Measurements from ENCODE around the gene SLC2A5. TPM values are rescaled to one million over a fixed set of nuclear protein-coding genes. Genes with fewer than 3 reads are reported as not detected.

The SLC2A5 gene
- total and polyA plus RNA-seq, 2 of the 4 experiments (the other 2 are of a cell fraction) = 0.03 to 0.18 TPM

- no peak overlapping the region for H2BK20ac ChIP-seq (ENCODE audit: low read depth, low read length)
- no peak overlapping the region for H3K56ac ChIP-seq (ENCODE audit: extremely low read depth, insufficient read depth, low read length)
- H3K27ac ChIP-seq (ENCODE audit: insufficient read depth, low read length) = no peak overlapping the region
- no peak overlapping the region for H3K18ac ChIP-seq (ENCODE audit: low read depth, low read length)
- no peaks in the 10 kb centered on the region for H3K36me3 ChIP-seq (ENCODE audit: control insufficient read depth, insufficient read depth, low read length)
- H2BK15ac ChIP-seq (ENCODE audit: low read depth, low read length) = no peak overlapping the region
- no peaks in the 10 kb centered on the region for H3K79me1 ChIP-seq (ENCODE audit: low read depth in 1 of 2, low read length in 2 of 2)
- H2BK120ac ChIP-seq (ENCODE audit: low read depth, low read length) = no peak overlapping the region
- ATAC-seq (ENCODE audit: low read depth) (no peak), DNase-seq (no peak)
- no peaks in the 10 kb centered on the region for H3K9me1 ChIP-seq (ENCODE audit: insufficient read depth, low read length)
- H3K4me3 ChIP-seq (ENCODE audit: insufficient read depth, low read depth, low read length) = no peak overlapping the region
- BruUV-seq (replicated peaks) = no TSS peak
- no peak overlapping the region for H4K8ac ChIP-seq (ENCODE audit: low read depth in 2 of 2, low read length in 2 of 2)
- no peak overlapping the region for H4K5ac ChIP-seq (ENCODE audit: low read depth, low read length)
- no peak overlapping the region for H2AK5ac ChIP-seq (ENCODE audit: low read depth, low read length)
- H4K20me1 ChIP-seq (ENCODE audit: insufficient read depth, low read length) = no peaks in the 10 kb centered on the region
- no peak overlapping the region for H4K91ac ChIP-seq (ENCODE audit: insufficient read depth, low read depth, low read length)
- H3K4me2 ChIP-seq (ENCODE audit: low read depth, low read length) = no peak overlapping the region
- no peak for TF ChIP-seq CTCF (conservative IDR thresholded peaks at IDR 0.05; ENCODE audit: low read depth, low read length)
- TF ChIP-seq NFE2L2 (IDR thresholded peaks at IDR 0.05; ENCODE audit: low read depth, low read length) = no peak
- TF ChIP-seq MXI1 (IDR thresholded peaks at IDR 0.05; ENCODE audit: borderline replicate concordance, low read depth, low read length) = no peak
- TF ChIP-seq FOS (IDR thresholded peaks at IDR 0.05; ENCODE audit: low read depth, low read length) = no peak
- TF ChIP-seq CEBPB (IDR thresholded peaks at IDR 0.05; ENCODE audit: low read depth, low read length) = no peak
- TF ChIP-seq BHLHE40 (IDR thresholded peaks at IDR 0.05; ENCODE audit: low read depth, low read length) = no peak
- TF ChIP-seq RAD21 (IDR thresholded peaks at IDR 0.05; ENCODE audit: low read length) = no peak
- no peak for TF ChIP-seq RFX5 (IDR thresholded peaks at IDR 0.05; ENCODE audit: low read depth, low read length)
- TF ChIP-seq RCOR1 (IDR thresholded peaks at IDR 0.05; ENCODE audit: insufficient replicate concordance, low read length) = no peak
- TF ChIP-seq USF2 (IDR thresholded peaks at IDR 0.05; ENCODE audit: low read depth, low read length) = no peak
- no peak for TF ChIP-seq POLR2A (IDR thresholded peaks at IDR 0.05; ENCODE audit: low read depth, low read length)
- TF ChIP-seq MAFK (IDR thresholded peaks at IDR 0.05; ENCODE audit: low read depth, low read length) = no peak
- TF ChIP-seq MAZ (IDR thresholded peaks at IDR 0.05; ENCODE audit: borderline replicate concordance, low read depth, low read length) = no peak
- TF ChIP-seq ELK1 (IDR thresholded peaks at IDR 0.05; ENCODE audit: borderline replicate concordance, low read depth, low read length) = no peak
- no peak for TF ChIP-seq SMC3 (IDR thresholded peaks at IDR 0.05; ENCODE audit: low read depth, low read length)
- no peak for TF ChIP-seq CHD1 (IDR thresholded peaks at IDR 0.05; ENCODE audit: low read depth, low read length)
- H2BK5ac ChIP-seq (ENCODE audit: low read depth, low read length, poor library complexity, severe bottlenecking) = no peak overlapping the region
- no peaks in the 10 kb centered on the region for H3K4me1 ChIP-seq (ENCODE audit: control insufficient read depth, insufficient read depth, low read length)
- in situ Hi-C loops (cut with MboI; ENCODE audit: low sequenced_read_pairs) = no loop called here
- CTCF ChIA-PET = interaction anchor here (0.6 kb wide), 1 partner anchor 36 kb away, joined by 3 read pairs; no protein-coding TSS in a partner anchor
- H3K14ac ChIP-seq (replicated peaks; ENCODE audit: low read depth, low read length) = no peak overlapping the region
- POLR2A ChIA-PET (ENCODE audit: unreplicated experiment) = no interaction called here
- H3K27me3 ChIP-seq (ENCODE audit: control insufficient read depth, insufficient read depth, low read length) = peaks cover 53% of the 10 kb centered on the region
- H2AK9ac ChIP-seq (replicated peaks; ENCODE audit: low read depth, low read length, poor library complexity) = no peak overlapping the region
- H3K23ac ChIP-seq (ENCODE audit: low read depth, low read length) = no peak overlapping the region
- H2AFZ ChIP-seq (replicated peaks; ENCODE audit: low read length, poor library complexity) = no peak overlapping the region
- no peaks in the 10 kb centered on the region for H3K9me3 ChIP-seq (ENCODE audit: control insufficient read depth, insufficient read depth, low read length)
- intact Hi-C loops (cut with micrococcal nuclease) = no loop called here
- H3K9ac ChIP-seq (ENCODE audit: low read depth, low read length) = no peak overlapping the region
- no peak overlapping the region for H3K4ac ChIP-seq (ENCODE audit: low read depth, low read length)
- dilution Hi-C loops (cut with HindIII; ENCODE audit: low sequenced_read_pairs, unreplicated experiment) = no loop called here
- 82% methylated on average over 2 of the region's 14 CpGs; no CpG with 5 or more reads in 1 of the 2 experiments for WGBS, 2 experiments (ENCODE audit: extremely low coverage in 2 of 2, insufficient read length in 1 of 2)
Measured at GRCh38 chr1:9041116-9041779, 28.2 kb downstream of the SLC2A5 start.
